Stimulated activated memory B cell treated with anti-CD40 and anti-IgM and Interleukin-4, amounts not matched to agents 10 μg/mL and 1 μg/mL and 100 μg/mL, for 72 hours (primary cell): Measurements from ENCODE around the gene ZMYND11.

Source experiments
- ATAC-seq: fragments of 150-1000 bp; cut with Tn5 transposase; 2 replicates; pipeline ENCODE4 v1.10.0; 2021
- H3K27ac Mint-ChIP-seq: one replicate; pipeline ENCODE4 v1.8.0; 2022; ENCODE audit warnings: mild to moderate bottlenecking, mixed read lengths
- H3K27me3 Mint-ChIP-seq: one replicate; pipeline ENCODE4 v1.8.0; 2022; ENCODE audit warnings: mixed read lengths
- H3K36me3 Mint-ChIP-seq: one replicate; pipeline ENCODE4 v1.8.0; 2022; ENCODE audit warnings: mixed read lengths
- H3K4me1 Mint-ChIP-seq: one replicate; pipeline ENCODE4 v1.8.0; 2022; ENCODE audit warnings: mixed read lengths
- H3K4me3 Mint-ChIP-seq: one replicate; pipeline ENCODE4 v1.8.0; 2022; ENCODE audit warnings: mild to moderate bottlenecking, moderate library complexity, mixed read lengths
- H3K9me3 Mint-ChIP-seq: one replicate; pipeline ENCODE4 v1.8.0; 2022; ENCODE audit warnings: mixed read lengths

Gene ZMYND11

GRCh38 chr10:135132-135600 lies at the start of gene ZMYND11:
TSS of gene ZMYND11 (plus strand) at chr10:135455. CDS start at chr10:180013, 44,558 bp downstream.
- H3K27me3 Mint-ChIP-seq: no peaks in the 10 kb centered on the region
- peak within 1 kb of the TSS; percentile 82 for H3K4me3 Mint-ChIP-seq
- ATAC-seq: peak; percentile 76
- H3K36me3 Mint-ChIP-seq: no peaks in the 10 kb centered on the region
- H3K9me3 Mint-ChIP-seq: no peaks in the 10 kb centered on the region
- peaks cover 34% of the 10 kb centered on the region for H3K4me1 Mint-ChIP-seq
- peak within 1 kb of the TSS; percentile 74 for H3K27ac Mint-ChIP-seq

DNA sequence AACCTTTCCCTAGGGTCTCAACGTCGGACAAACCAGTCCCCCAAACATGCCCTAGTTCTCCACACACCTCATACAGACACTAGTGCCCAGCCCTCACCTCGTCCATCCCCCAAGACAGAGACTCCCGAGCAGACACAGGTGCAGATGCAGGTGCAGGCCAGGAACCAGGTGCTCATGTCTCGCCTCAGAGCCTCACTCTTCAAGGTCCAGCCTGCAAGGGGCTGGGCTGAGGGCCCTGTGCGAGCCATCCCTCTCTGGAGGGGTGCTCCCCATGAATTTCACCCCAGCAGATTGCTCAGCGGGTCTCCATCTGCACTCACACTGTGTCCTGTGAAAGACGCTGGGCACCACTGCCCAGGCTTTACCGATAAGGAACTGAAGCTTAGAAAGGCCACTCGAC lies 49.2 kb upstream of the ZMYND11 start:
- H3K4me3 Mint-ChIP-seq: no peak overlapping the region
- ATAC-seq: no peak
- H3K4me1 Mint-ChIP-seq: no peaks in the 10 kb centered on the region
- H3K27me3 Mint-ChIP-seq: peaks cover 72% of the 10 kb centered on the region
- no peaks in the 10 kb centered on the region for H3K9me3 Mint-ChIP-seq
- H3K27ac Mint-ChIP-seq: no peak overlapping the region
- no peaks in the 10 kb centered on the region for H3K36me3 Mint-ChIP-seq

DNA sequence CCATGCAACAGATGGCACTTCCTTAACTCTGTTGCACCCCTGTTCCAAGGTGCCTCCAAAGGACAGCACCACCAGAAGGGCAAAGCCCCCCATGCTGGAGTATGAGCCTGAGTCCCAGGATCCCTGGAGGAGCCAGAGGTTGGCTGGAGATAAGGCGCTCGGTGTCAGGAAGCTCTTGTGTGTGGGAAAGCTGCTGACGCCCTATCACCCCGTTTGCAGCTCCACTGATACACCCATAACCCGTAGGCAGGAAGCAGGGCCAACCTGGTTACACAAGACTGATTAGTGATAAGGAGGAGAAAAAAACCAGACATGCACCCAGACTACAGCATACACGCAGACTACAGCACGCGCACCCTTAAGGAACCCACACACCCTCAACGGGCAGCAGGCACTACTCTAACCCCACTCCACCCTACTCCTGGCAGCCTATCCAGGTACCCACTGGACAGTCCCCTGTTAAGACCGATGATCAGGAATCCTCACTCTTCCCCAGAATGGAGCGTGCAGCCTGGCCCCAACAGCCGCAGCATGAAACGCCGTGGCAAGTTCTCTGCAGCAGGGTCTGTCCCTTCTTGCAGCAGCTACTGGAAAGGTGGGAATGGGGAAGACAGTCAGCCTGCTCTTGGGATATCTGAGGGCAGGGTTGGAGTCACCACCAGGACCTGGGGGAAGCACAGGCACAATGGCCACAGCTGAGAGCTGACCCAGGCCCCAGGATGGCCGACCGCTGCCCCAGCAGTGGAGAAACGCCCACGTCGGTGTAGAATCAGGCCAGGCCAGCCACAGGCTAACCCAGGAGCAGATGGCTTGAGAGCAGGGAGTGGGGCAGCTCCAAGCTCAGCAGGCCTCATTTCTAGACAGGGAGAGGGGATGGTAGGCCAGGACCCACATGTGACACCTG lies 47.8 kb upstream of the ZMYND11 start:
- Mint-ChIP-seq H3K4me3 (no peak overlapping the region), H3K27me3 (peaks cover 58% of the 10 kb centered on the region), H3K9me3 (no peaks in the 10 kb centered on the region), H3K36me3 (no peaks in the 10 kb centered on the region), H3K27ac (no peak overlapping the region), H3K4me1 (no peaks in the 10 kb centered on the region)
- ATAC-seq: no peak

DNA sequence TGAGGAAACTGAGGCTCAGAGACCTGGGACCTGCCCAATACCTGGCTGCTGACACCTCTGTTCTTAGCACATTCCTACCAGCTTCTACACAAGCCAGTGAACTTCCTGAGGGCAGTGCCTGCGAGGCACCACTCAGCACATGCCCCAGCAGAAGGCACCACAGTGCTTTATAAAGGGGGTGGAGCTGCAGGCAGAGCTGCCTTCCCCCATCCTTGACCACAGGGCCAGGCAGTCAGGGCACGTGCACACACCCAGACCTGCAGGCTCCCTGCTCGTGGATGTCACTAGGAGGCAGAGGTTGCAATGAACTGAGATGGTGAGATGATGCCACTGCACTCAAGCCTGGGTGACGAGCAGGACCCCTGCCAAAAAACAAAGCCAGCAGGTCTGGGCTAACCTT lies 47.0 kb upstream of the ZMYND11 start:
- Mint-ChIP-seq H3K9me3 (no peaks in the 10 kb centered on the region), H3K4me1 (no peaks in the 10 kb centered on the region), H3K4me3 (no peak overlapping the region), H3K27me3 (peaks cover 49% of the 10 kb centered on the region), H3K36me3 (no peaks in the 10 kb centered on the region), H3K27ac (no peak overlapping the region)
- ATAC-seq: no peak

GRCh38 chr10:89248-89647 lies 46.0 kb upstream of the ZMYND11 start:
- Mint-ChIP-seq H3K27ac (no peak overlapping the region), H3K27me3 (peaks cover 39% of the 10 kb centered on the region), H3K4me1 (no peaks in the 10 kb centered on the region), H3K36me3 (no peaks in the 10 kb centered on the region), H3K4me3 (no peak overlapping the region), H3K9me3 (no peaks in the 10 kb centered on the region)
- no peak for ATAC-seq

DNA sequence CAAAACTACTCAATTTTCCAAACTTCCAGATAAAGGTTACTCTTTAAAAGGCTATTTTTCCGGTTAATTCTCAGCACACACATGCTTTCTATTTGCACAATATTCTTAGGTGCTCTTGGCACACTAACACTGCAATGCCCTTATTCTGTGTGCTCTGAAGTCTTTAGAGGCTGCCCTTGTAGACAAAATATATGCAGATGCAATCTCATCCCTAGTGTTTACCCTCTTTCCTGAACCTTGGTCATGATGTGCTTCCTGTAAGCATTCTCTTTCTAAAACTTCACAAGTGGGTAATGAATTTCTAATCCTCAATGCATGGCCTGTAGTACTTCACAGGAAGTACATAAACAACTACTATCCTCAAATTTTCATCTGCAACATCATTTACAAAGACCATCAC lies 45.1 kb upstream of the ZMYND11 start:
- H3K4me3 Mint-ChIP-seq: no peak overlapping the region
- H3K27me3 Mint-ChIP-seq: peaks cover 30% of the 10 kb centered on the region
- H3K27ac Mint-ChIP-seq: no peak overlapping the region
- no peak for ATAC-seq
- no peaks in the 10 kb centered on the region for H3K36me3 Mint-ChIP-seq
- peaks cover 7% of the 10 kb centered on the region for H3K9me3 Mint-ChIP-seq
- no peaks in the 10 kb centered on the region for H3K4me1 Mint-ChIP-seq

DNA sequence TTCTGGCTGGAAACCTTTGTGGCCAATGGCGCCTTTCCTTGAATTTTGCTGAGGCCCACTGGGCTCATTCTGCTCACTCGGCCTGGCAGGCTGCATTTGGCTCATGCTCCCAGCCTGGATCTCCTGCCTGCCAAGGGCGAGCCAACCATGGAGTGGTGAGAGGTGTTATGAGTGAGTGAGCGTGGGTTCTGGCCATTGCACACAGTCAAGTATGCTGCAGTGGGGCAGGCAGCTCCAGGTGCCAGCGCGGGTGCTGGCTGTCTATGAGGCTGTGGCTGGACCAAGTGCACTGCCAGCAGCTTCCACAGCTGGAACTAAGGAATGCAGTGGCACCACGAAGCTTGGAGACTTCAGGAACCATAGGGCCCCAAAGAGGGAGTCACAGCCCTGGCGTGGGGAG lies 43.9 kb upstream of the ZMYND11 start:
- no peak for ATAC-seq
- H3K36me3 Mint-ChIP-seq: no peaks in the 10 kb centered on the region
- H3K4me3 Mint-ChIP-seq: no peak overlapping the region
- no peaks in the 10 kb centered on the region for H3K4me1 Mint-ChIP-seq
- H3K9me3 Mint-ChIP-seq: peaks cover 10% of the 10 kb centered on the region
- no peak overlapping the region for H3K27ac Mint-ChIP-seq
- peaks cover 19% of the 10 kb centered on the region for H3K27me3 Mint-ChIP-seq

DNA sequence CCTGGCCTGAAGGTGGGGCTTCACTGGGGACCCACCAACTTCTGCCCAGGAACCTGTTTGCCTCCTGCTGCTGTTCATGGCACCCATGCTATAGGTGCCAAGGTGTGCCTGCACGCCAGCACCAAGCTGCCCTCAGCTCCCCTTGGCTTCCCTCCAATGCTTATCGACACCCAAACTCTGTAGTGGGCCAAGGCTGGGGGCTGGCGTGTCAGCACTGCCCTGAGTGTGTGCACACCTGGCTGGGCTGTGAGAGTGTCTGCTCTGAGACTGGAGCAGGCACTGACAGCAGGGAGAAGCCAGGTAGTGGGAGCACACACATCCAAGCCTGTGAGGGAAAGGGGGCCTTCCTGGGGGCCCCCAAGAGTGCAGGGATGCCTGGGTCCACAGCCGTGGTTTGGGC lies 43.1 kb upstream of the ZMYND11 start:
- Mint-ChIP-seq H3K4me1 (no peaks in the 10 kb centered on the region), H3K9me3 (peaks cover 14% of the 10 kb centered on the region), H3K27me3 (peaks cover 12% of the 10 kb centered on the region), H3K27ac (no peak overlapping the region), H3K36me3 (no peaks in the 10 kb centered on the region), H3K4me3 (no peak overlapping the region)
- no peak for ATAC-seq

GRCh38 chr10:92846-93245 lies 42.4 kb upstream of the ZMYND11 start:
- H3K27ac Mint-ChIP-seq: no peak overlapping the region
- peaks cover 17% of the 10 kb centered on the region for H3K9me3 Mint-ChIP-seq

GRCh38 chr10:94613-95012 lies 40.6 kb upstream of the ZMYND11 start:
- no peak overlapping the region for H3K27ac Mint-ChIP-seq
- no peaks in the 10 kb centered on the region for H3K4me1 Mint-ChIP-seq
- no peaks in the 10 kb centered on the region for H3K36me3 Mint-ChIP-seq
- no peaks in the 10 kb centered on the region for H3K27me3 Mint-ChIP-seq
- H3K4me3 Mint-ChIP-seq: no peak overlapping the region
- ATAC-seq: no peak
- peaks cover 17% of the 10 kb centered on the region for H3K9me3 Mint-ChIP-seq

More at GRCh38 chr10:92846-93245, 42.4 kb upstream of the ZMYND11 start:
- H3K27me3 Mint-ChIP-seq: peaks cover 5% of the 10 kb centered on the region
- H3K36me3 Mint-ChIP-seq: no peaks in the 10 kb centered on the region
- H3K4me3 Mint-ChIP-seq: no peak overlapping the region
- H3K4me1 Mint-ChIP-seq: no peaks in the 10 kb centered on the region
- ATAC-seq: no peak

- H3K27ac Mint-ChIP-seq: no peak overlapping the region
- peaks cover 17% of the 10 kb centered on the region for H3K9me3 Mint-ChIP-seq
- no peaks in the 10 kb centered on the region for H3K4me1 Mint-ChIP-seq
- H3K27me3 Mint-ChIP-seq: no peaks in the 10 kb centered on the region
- H3K36me3 Mint-ChIP-seq: no peaks in the 10 kb centered on the region
- no peak for ATAC-seq
- no peak overlapping the region for H3K4me3 Mint-ChIP-seq
Observed at GRCh38 chr10:95356-96115, 39.7 kb upstream of the ZMYND11 start.

DNA sequence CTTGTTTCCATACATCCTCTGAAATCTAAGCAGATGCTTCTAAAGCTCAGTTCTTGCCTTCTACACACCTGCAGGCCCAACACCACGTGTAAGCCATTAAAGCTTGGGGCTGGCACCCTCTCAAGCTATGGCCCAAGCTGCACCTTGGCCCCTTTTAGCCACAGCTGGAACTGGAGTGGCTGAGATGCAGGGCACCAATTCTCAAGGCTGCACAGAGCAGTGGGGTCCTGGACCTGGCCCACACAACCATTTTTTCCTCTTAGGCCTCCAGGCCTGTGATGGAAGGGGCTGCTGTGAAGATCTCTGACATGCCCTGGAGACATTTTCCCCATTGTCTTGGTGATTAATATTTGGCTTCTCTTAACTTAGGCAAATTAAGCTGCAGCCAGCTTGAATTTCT lies 38.8 kb upstream of the ZMYND11 start:
- ATAC-seq: no peak
- Mint-ChIP-seq H3K9me3 (peaks cover 17% of the 10 kb centered on the region), H3K4me3 (no peak overlapping the region), H3K4me1 (no peaks in the 10 kb centered on the region), H3K36me3 (no peaks in the 10 kb centered on the region), H3K27me3 (no peaks in the 10 kb centered on the region), H3K27ac (no peak overlapping the region)

- Mint-ChIP-seq H3K36me3 (no peaks in the 10 kb centered on the region), H3K4me1 (no peaks in the 10 kb centered on the region), H3K27me3 (no peaks in the 10 kb centered on the region), H3K27ac (no peak overlapping the region), H3K4me3 (no peak overlapping the region), H3K9me3 (no peaks in the 10 kb centered on the region)
- ATAC-seq: no peak
Observed at GRCh38 chr10:104416-104815, 30.8 kb upstream of the ZMYND11 start.

GRCh38 chr10:104862-105565 lies 30.2 kb upstream of the ZMYND11 start:
- H3K4me1 Mint-ChIP-seq: no peaks in the 10 kb centered on the region
- no peaks in the 10 kb centered on the region for H3K36me3 Mint-ChIP-seq
- no peaks in the 10 kb centered on the region for H3K27me3 Mint-ChIP-seq
- no peak overlapping the region for H3K27ac Mint-ChIP-seq
- no peak overlapping the region for H3K4me3 Mint-ChIP-seq
- H3K9me3 Mint-ChIP-seq: no peaks in the 10 kb centered on the region
- no peak for ATAC-seq

DNA sequence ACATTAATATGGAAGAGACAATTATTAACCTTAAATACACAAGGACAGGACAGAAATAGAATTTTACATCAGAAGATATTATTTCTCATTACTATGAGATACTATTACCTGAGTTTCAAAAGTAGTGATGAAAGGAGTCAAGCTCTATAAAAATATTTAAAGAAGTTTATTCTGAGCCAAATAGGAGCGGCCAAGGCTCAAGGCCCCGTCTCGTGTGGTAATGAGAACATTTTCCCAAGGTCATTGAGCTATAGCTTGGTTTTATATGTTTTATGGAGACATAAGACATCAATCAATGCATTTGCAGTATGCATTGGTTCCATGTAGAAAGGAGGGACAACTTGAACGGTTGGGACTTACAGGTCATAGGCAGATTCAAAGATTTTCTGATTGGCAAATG lies 29.4 kb upstream of the ZMYND11 start:
- no peaks in the 10 kb centered on the region for H3K36me3 Mint-ChIP-seq
- no peak overlapping the region for H3K27ac Mint-ChIP-seq
- H3K4me1 Mint-ChIP-seq: peaks cover 4% of the 10 kb centered on the region
- H3K9me3 Mint-ChIP-seq: peaks cover 2% of the 10 kb centered on the region
- no peak overlapping the region for H3K4me3 Mint-ChIP-seq
- no peaks in the 10 kb centered on the region for H3K27me3 Mint-ChIP-seq
- ATAC-seq: no peak
